Right hindlimb (tissue), 1 donor: ENCODE results near the gene DPF1.
"Not testable (repeated sequence)": the region's sequence is repeated elsewhere in the genome, so short reads cannot be mapped to it uniquely, and the experiment has no call there.

Experiments
- DNase-seq: peaks from one replicate; pipeline ENCODE4 v3.0.0-alpha.2; 2018

Gene DPF1

DNA sequence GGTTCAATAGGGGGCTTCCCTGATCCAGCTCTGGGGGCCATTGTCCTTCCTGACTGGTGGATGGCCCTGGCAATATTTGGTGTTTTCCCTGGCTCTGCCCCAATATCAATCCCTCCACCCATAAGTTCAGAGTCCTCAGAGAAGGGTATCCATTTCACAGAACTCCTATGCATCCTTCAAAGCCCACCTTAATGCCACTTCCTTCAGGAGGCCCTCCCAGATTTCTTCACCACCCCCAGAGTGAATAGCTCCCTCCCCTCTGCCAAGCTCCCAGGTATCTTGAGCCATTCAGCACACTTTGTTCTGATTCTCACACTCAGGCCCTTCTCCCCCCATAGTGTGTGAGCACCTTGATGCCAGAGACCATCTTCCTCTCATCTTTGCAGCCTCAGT, 26.4 kb upstream of the DPF1 start:
- no peak for DNase-seq

DNA sequence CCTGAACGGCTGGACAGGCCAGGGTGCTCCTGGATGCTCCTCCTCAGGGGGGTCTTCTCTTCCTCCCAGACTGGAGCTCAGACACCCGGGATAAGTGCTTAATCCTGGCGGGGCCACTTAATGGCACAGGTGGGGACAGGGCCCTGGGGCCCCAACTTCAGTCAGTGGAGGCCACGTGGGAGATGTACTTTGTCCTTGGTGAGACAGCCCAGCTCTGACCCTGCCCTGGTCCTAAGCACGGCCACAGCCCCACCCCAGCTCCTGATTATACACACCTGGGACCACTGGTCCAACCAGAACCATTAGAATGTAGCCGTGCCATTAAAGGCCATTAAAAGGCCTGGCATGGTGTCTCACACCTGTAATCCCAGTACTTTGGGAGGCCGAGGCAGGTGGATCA, 24.4 kb upstream of the DPF1 start:
- DNase-seq = no peak

DNA sequence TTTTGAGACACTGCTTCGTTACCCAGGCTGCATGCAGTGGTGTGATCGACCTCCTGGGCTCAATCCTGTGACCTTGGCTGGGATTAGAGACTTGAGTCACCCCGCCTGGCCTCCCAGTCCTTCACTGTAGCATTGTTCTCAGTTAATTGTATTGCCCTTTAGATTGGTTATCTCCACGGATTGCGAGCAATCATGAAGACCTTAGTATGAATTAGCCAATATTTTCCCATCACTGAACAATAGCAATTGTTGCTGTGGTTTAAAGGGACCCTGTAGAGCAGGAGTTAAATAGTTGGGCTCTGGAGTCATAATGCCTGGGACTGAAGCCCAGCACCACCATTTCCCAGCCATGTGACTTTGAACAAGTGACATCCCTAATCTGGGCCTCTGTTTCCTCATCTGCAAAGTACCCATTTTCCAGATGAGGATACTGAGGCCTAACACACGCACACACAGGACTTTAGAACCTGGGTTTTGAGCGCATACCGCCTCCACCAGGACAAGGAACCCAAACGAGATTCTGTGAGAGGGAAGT, 23.8 kb upstream of the DPF1 start:
- DNase-seq = no peak

- DNase-seq = no peak
Measured at GRCh38 chr19:38247126-38247525, 23.1 kb upstream of the DPF1 start.

DNA sequence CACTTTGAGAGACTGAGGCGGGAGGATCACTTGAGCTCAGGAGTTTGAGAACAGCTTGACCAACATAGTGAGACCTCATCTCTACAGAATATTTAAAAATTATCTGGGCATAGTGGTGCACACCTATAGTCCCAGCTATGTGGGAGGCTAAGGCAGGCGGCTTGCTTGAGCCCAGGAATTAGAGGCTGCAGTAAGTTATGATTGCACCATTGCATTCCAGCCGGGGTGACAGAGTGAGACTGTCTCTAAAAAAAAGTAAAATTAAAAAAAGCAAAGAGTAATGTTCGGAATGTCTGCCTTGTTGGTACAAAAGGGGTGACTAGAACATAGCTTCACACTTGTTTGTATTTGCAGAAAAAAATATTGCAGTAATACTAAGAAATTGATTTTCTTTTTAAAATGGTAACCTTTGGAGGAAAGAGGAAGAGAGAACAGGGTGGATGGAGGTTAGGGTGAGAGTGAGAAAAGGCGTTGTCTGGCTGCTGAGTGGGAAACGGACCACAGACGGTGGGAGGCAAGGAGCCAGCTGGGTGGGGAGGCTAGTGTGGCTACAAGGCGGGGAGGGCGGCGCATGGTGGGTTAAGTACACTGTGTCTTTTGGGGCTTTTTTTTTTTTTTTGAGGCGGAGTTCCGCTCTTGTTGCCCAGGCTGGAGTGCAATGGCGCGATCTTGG, 21.9 kb upstream of the DPF1 start:
- DNase-seq = no peak

GRCh38 chr19:38243279-38243673, 19.3 kb upstream of the DPF1 start:
- DNase-seq = no peak

DNA sequence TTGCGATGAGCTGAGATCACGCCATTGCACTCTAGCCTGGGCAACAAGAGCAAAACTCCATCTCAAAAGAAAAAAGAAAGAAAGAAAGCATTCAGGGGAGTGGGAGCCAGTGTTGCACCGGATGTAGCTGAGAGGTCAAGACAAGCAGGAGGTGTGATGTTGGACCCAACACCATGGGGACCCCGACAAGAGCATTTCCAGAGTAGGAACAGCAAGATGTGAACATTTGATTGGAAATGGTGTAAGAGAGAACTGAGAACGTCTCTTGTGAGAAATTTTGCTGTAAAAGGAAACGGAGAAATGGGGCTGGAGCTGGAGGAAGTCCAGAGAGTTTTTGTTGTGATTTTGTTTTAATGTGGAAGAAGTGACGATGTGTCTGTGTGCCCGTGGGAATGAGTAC, 15.8 kb upstream of the DPF1 start:
- DNase-seq = no peak

- no peak for DNase-seq
Measured at GRCh38 chr19:38234615-38235014, 10.6 kb upstream of the DPF1 start.

DNA sequence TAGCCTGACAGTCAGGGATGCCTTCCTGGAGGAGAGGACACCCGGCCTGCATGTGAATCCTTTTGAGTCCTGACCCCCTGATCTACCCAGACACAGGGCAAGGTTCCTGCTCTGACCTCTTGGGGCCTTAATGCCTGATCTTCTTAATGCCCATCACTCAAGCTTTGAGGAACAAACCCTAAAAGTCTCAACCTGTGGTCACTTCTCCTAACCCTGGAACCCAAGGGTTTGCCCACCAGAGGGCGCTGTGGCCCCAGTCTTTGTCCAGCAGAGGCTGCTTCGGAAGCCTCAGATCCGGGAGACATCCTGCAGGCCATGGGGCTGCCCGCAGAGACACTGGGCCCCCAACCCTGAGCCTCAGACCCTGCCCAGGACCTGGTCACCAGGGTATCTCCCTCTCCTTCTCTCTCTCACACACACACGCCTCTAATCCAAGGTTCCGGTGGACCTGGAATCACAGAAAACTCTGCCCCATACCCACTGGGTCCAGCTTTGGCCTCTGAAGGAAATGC, 9.8 kb upstream of the DPF1 start:
- DNase-seq = peak; percentile 75

DNA sequence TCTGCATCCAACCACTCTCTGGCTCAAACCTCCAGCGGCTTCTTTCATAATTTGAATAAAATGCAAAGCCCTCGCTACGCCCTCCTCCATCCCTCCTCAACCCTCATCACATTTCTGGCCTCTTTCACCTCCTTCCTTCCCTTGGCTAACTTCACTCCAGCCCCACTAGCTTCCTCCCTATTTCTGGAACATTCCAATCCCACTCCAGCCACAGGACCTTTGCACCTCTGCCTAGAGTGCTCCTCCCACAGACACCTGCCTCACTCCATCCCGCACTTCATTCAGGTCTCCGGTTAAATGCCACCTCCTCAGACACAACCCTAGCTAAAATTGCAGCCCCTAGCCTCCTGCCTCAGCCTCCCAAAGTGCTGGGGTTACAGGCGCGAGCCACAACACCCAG, 7.9 kb upstream of the DPF1 start:
- no peak for DNase-seq

- DNase-seq = not testable (repeated sequence)
Measured at GRCh38 chr19:38230506-38231133, 6.6 kb upstream of the DPF1 start.

- peak; percentile 78 for DNase-seq
Measured at GRCh38 chr19:38229585-38230073, 5.6 kb upstream of the DPF1 start.

GRCh38 chr19:38228491-38229439, 4.7 kb upstream of the DPF1 start:
- no peak for DNase-seq

- no peak for DNase-seq
Measured at GRCh38 chr19:38228005-38228377, 4.0 kb upstream of the DPF1 start.

GRCh38 chr19:38227287-38228004, 3.4 kb upstream of the DPF1 start:
- no peak for DNase-seq

DNA sequence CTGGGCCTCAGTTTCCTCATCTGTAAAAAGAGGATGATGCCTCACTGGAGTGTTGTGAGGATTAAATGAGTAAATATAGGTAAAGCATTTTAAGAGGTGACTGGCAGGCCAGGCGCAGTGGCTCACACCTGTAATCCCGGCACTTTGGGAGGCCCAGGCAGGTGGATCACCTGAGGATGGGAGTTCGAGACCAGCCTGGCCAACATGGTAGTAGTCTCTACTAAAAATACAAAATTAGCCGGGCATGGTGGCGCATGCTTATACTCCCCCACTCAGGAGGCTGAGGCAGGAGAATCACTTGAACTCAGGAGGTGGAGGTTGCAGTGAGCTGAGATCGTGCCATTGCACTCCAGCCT, 819 bp upstream of the DPF1 start:
- DNase-seq = not testable (repeated sequence)

DNA sequence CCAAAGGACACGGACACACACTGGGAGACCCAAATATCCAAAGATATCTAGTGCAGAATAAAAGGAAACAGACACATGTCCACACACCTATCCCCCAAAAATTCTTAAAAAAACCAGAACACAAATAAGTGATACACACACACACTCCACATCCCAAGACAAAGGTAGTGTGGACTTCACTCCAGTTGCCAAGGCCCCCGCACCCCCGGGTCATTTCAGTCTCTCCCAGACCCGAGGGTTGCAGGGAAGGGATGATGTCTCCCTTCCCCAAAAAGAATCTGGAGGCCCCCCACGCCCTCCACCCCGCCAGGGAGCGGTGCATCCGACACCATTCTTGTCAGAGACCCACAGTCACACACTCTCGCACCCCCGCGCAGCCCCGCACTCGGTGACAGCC, 407 bp downstream of the DPF1 start:
- no peak for DNase-seq

DNA sequence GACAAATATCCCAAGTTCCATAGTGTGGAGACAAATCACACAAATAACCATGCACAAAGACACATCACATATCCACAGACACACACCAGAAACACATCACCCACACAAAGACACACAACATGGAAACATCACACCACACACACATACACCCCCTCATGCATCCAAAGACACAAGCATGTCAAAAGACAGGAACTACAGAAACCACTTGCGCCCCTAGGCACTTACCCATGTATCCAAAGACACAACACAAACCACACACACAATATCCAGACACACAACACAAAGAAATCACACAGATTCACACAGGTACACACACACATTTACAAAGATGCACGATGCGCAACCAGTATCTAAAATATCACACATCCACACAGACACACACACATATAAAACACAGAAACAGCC, 901 bp downstream of the DPF1 start:
- DNase-seq = no peak

GRCh38 chr19:38221919-38222830, 1.8 kb downstream of the DPF1 start:
- DNase-seq = no peak

GRCh38 chr19:38221421-38221820, 2.6 kb downstream of the DPF1 start:
- DNase-seq = no peak

GRCh38 chr19:38219221-38219620, 4.8 kb downstream of the DPF1 start:
- DNase-seq = no peak

DNA sequence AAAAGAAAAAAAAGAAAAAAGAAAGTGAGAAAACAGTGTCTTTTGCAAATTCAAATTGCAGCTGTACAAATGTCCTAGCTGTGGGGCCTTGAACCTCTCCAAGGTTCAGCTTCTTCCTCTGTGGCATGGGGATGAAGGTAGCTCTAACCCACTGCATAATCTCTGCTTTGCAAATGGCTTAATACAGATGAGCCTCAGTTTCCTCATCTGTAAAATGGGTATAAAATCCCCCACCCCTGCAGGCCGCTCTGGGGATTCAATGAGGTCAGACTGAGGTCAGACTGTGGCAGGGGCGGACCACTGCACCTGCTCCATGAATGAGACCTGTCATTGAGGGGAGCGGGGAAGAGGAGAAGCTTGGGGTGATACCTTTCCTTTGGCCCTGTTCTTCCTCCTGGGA, 5.8 kb downstream of the DPF1 start:
- DNase-seq = no peak
